B cell (primary cell): Measurements from ENCODE around the gene RGS19. TPM values are rescaled to one million over a fixed set of nuclear protein-coding genes. Genes with fewer than 3 reads are reported as not detected.

ENCODE experiments used
- ATAC-seq: fragments of 200-7000 bp; cut with Tn5 transposase; one replicate; pipeline ENCODE4 v1.10.0; 2021; ENCODE audit warnings: low read depth, mild to moderate bottlenecking, moderate number of reproducible peaks, moderate library complexity
- CTCF ChIA-PET: fragments of 350-600 bp; sonication (Branson Sonifier 250); formaldehyde crosslinking; loops from one replicate; lab custom pipeline; 2021; ENCODE audit warnings: antibody characterized with exemption, inconsistent platforms; lab: Charles Lee
- POLR2A ChIA-PET: fragments of 350-600 bp; sonication (Branson Sonifier 250); formaldehyde crosslinking; loops from one replicate; lab custom pipeline; 2021; ENCODE audit warnings: antibody characterized with exemption; lab: Charles Lee
- DNase-seq: peaks from one replicate; pipeline ENCODE4 v3.0.0; 2013
- H2AFZ ChIP-seq: 2 replicates; pipeline ENCODE4 v1.6.1; 2012; ENCODE audit warnings: mild to moderate bottlenecking, low read depth, low read length; ENCODE audit not compliant: insufficient read depth, poor library complexity, severe bottlenecking
- H3K27ac ChIP-seq, 2 donors: 1 replicate in 1 of 2; 2 replicates in 1 of 2; pipeline ENCODE4 v1.5.1; 2012 to 2013; ENCODE audit warnings: low read length in 2 of 2, mild to moderate bottlenecking in 2 of 2, moderate library complexity in 1 of 2
- H3K27me3 ChIP-seq, 4 experiments: fragments of 200-600 bp in 1 of 4; sonication (generic) in 1 of 4; replicated peaks in 1 of 4; 1 replicate in 2 of 4; 2 replicates in 2 of 4; pipeline versions ENCODE4 v1.6.1 to v1.7.0; 2013 to 2016; ENCODE audit warnings: low read length in 3 of 4, mild to moderate bottlenecking in 2 of 4, mixed read lengths in 1 of 4, moderate library complexity in 1 of 4; ENCODE audit not compliant: insufficient read depth in 4 of 4, control insufficient read depth in 3 of 4; ENCODE audit errors: control extremely low read depth in 1 of 4
- H3K36me3 ChIP-seq, 2 experiments: replicated peaks in 1 of 2; 1 replicate in 1 of 2; 2 replicates in 1 of 2; pipeline versions ENCODE4 v1.6.1 to v1.7.1; 2013; ENCODE audit warnings: low read length in 1 of 2; ENCODE audit not compliant: insufficient read depth in 2 of 2, control insufficient read depth in 1 of 2; ENCODE audit errors: control extremely low read depth in 1 of 2, extremely low read depth in 1 of 2
- H3K4me1 ChIP-seq, 2 donors: fragments of 200-600 bp in 1 of 2; sonication (generic) in 1 of 2; 1 replicate in 1 of 2; 2 replicates in 1 of 2; pipeline versions ENCODE4 v1.5.1 to v1.6.1; 2013 to 2017; ENCODE audit warnings: low read length in 2 of 2; ENCODE audit not compliant: control insufficient read depth in 2 of 2, insufficient read depth in 2 of 2
- H3K4me2 ChIP-seq: replicated peaks from 2 replicates; pipeline ENCODE3; 2012; ENCODE audit warnings: mild to moderate bottlenecking, low read depth, low read length; ENCODE audit not compliant: poor library complexity, severe bottlenecking
- H3K4me3 ChIP-seq, 5 experiments: fragments of 200-600 bp in 1 of 5; sonication (generic) in 1 of 5; 1 replicate in 3 of 5; 2 replicates in 2 of 5; pipeline versions ENCODE4 v1.5.1 to v1.7.0; 2011 to 2016; ENCODE audit warnings: low read length in 4 of 5, mild to moderate bottlenecking in 4 of 5, low read depth in 2 of 5, control low read depth in 1 of 5, moderate library complexity in 1 of 5; ENCODE audit not compliant: insufficient read depth in 1 of 5; ENCODE audit errors: control extremely low read depth in 1 of 5, extremely low read depth in 1 of 5
- H3K79me2 ChIP-seq: fragments of 200-600 bp; sonication (generic); one replicate; pipeline ENCODE4 v1.6.0; 2016; ENCODE audit warnings: low read length; ENCODE audit not compliant: control insufficient read depth, insufficient read depth
- H3K9ac ChIP-seq: fragments of 200-600 bp; sonication (generic); 2 replicates; pipeline ENCODE4 v1.6.1; 2017; ENCODE audit warnings: mild to moderate bottlenecking, low read length, moderate library complexity
- H3K9me3 ChIP-seq, 3 donors: one replicate each; pipeline versions ENCODE4 v1.6.1 to v1.7.1; 2013; ENCODE audit warnings: low read length in 2 of 3; ENCODE audit not compliant: control insufficient read depth in 2 of 3, insufficient read depth in 1 of 3; ENCODE audit errors: control extremely low read depth in 1 of 3
- H4K20me1 ChIP-seq: 2 replicates; pipeline ENCODE4 v1.6.0; 2012; ENCODE audit warnings: mild to moderate bottlenecking, low read length; ENCODE audit not compliant: insufficient read depth, control insufficient read depth, poor library complexity, severe bottlenecking
- H3K27ac Mint-ChIP-seq: one replicate; pipeline ENCODE4 v1.8.0; 2021; ENCODE audit warnings: mixed read lengths
- H3K27me3 Mint-ChIP-seq: one replicate; pipeline ENCODE4 v1.8.0; 2021; ENCODE audit warnings: mixed read lengths
- H3K4me1 Mint-ChIP-seq: one replicate; pipeline ENCODE4 v1.8.0; 2021; ENCODE audit warnings: mixed read lengths
- H3K4me3 Mint-ChIP-seq: one replicate; pipeline ENCODE4 v1.8.0; 2021; ENCODE audit warnings: mixed read lengths
- H3K9me3 Mint-ChIP-seq: one replicate; pipeline ENCODE4 v1.8.0; 2022; ENCODE audit warnings: mixed read lengths; ENCODE audit not compliant: insufficient read depth
- CTCF ChIP-seq: fragments of 200-600 bp; IDR thresholded peaks from one replicate; pipeline ENCODE4 v1.8.0; 2022; ENCODE audit warnings: antibody characterized with exemption, mild to moderate bottlenecking
- EZH2 ChIP-seq: IDR thresholded peaks from 2 replicates; pipeline ENCODE4 v1.6.1; 2012; ENCODE audit warnings: borderline replicate concordance, low read depth, mild to moderate bottlenecking, moderate library complexity, low read length; ENCODE audit not compliant: insufficient read depth, poor library complexity, severe bottlenecking
- WGBS: methylation state at CpG from one replicate; pipeline ENCODE4 v1.1.5; 2013; ENCODE audit warnings: missing lambda C conversion rate; ENCODE audit not compliant: insufficient coverage; 5-methylcytosine and 5-hydroxymethylcytosine counted together
- intact Hi-C: fragments of 100-400 bp; cut with micrococcal nuclease; formaldehyde crosslinking; loops from one replicate; pipeline ENCODE4 v1.10.0; 2022
- polyA plus RNA-seq: library from polyadenylated mRNA; depleted of rRNA; stranded (reverse); fragments of >200 nt; gene quantifications from 2 replicates; pipeline ENCODE4 v1.2.3, GENCODE V29; 2012
- total RNA-seq, 2 donors: library from RNA; stranded (reverse); fragments of 120-200 nt in 1 of 2; gene quantifications; 1 replicate in 1 of 2; 2 replicates in 1 of 2; pipeline versions ENCODE4 v1.2.3 to v1.2.4, GENCODE V29; 2013 to 2022

RGS19 gene
- total and polyA plus RNA-seq, 2 donors (not counting 1 experiment from before 2014, with no cell fraction given): 69.4 to 203 TPM

GRCh38 chr20:64077094-64077493, 2.2 kb downstream of the RGS19 start:
- Histone ChIP-seq H3K9ac (peak overlapping the region; percentile 85), H3K27me3 (no peaks in the 10 kb centered on the region), H3K36me3 (peaks cover 0 to 43% of the 10 kb centered on the region in 2 experiments), H3K4me3 (peak overlapping the region; percentile 80 to 98 (median 96)), H3K27ac (peak overlapping the region; percentile 77 to 83), H3K79me2 (peaks cover 20% of the 10 kb centered on the region), H4K20me1 (peaks cover 64% of the 10 kb centered on the region), H2AFZ (no peak overlapping the region), H3K4me1 (peaks cover 28 to 68% of the 10 kb centered on the region in 2 donors), H3K4me2 (peak overlapping the region; percentile 96), H3K9me3 (no peaks in the 10 kb centered on the region)
- ATAC-seq (peak; percentile 8), DNase-seq (peak; percentile 79)
- H3K27ac Mint-ChIP-seq: peak overlapping the region; percentile 92
- peaks cover 52% of the 10 kb centered on the region for H3K4me1 Mint-ChIP-seq
- ChIA-PET CTCF (interaction anchor here (0.9 to 11.8 kb wide), 5 partner anchors 15 to 41 kb away, joined by 3 to 220 read pairs (median 41); partner anchors contain the start of gene TCEA2), POLR2A (interaction anchor here (1.4 to 5.5 kb wide), 4 partner anchors 11 to 34 kb away, joined by 4 to 55 read pairs (median 20); partner anchors contain the start of gene TCEA2)
- H3K27me3 Mint-ChIP-seq: no peaks in the 10 kb centered on the region
- WGBS: 0% methylated on average over 8 of the region's 8 CpGs
- H3K9me3 Mint-ChIP-seq: no peaks in the 10 kb centered on the region
- peak overlapping the region; percentile 87 for H3K4me3 Mint-ChIP-seq
- TF ChIP-seq EZH2 (no peak), CTCF (no peak)
- intact Hi-C loops: loop anchor here (2.0 to 5.0 kb wide), 3 partner anchors 120 to 212 kb away; partner anchors contain the start of genes PCMTD2, TPD52L2 and UCKL1
